Sigmoid colon (tissue), 3 donors: ENCODE measurements around the gene MYO5A.

Experiments used
- POLR2A ChIP-seq, 2 donors: fragments of 450-650 bp; IDR thresholded peaks; one replicate each; pipeline ENCODE4 v1.6.1; 2016; ENCODE audit warnings: antibody characterized with exemption in 2 of 2, mild to moderate bottlenecking in 2 of 2, moderate library complexity in 2 of 2
- TF ChIP-seq, protein P1 (sequence below), 4 experiments: fragments of 450-650 bp in 3 of 4; fragments of 200-600 bp in 1 of 4; IDR thresholded peaks; one replicate each; pipeline ENCODE4 v1.5.1; 2016 to 2019; ENCODE audit warnings: antibody characterized with exemption in 4 of 4, mild to moderate bottlenecking in 3 of 4, moderate library complexity in 2 of 4

GRCh38 chr15:52362497-52362896, 166.2 kb downstream of the MYO5A start:
- TF ChIP-seq, protein P1, sequence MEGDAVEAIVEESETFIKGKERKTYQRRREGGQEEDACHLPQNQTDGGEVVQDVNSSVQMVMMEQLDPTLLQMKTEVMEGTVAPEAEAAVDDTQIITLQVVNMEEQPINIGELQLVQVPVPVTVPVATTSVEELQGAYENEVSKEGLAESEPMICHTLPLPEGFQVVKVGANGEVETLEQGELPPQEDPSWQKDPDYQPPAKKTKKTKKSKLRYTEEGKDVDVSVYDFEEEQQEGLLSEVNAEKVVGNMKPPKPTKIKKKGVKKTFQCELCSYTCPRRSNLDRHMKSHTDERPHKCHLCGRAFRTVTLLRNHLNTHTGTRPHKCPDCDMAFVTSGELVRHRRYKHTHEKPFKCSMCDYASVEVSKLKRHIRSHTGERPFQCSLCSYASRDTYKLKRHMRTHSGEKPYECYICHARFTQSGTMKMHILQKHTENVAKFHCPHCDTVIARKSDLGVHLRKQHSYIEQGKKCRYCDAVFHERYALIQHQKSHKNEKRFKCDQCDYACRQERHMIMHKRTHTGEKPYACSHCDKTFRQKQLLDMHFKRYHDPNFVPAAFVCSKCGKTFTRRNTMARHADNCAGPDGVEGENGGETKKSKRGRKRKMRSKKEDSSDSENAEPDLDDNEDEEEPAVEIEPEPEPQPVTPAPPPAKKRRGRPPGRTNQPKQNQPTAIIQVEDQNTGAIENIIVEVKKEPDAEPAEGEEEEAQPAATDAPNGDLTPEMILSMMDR (IDR thresholded peaks at IDR 0.05), result no peak
- TF ChIP-seq POLR2A (IDR thresholded peaks at IDR 0.05), result no peak
